NCI-H187 (cell line): Measurements from ENCODE around the gene RPL11.
"Not testable (repeated sequence)": the region's sequence is repeated elsewhere in the genome, so short reads cannot be mapped to it uniquely, and the experiment has no call there.

Experiments
- DNase-seq, 2 experiments: peaks; one replicate each; lab custom pipeline; 2025; lab: John Stamatoyannopoulos, UW

Gene RPL11

GRCh38 chr1:23685197-23685596 is 6.4 kb upstream of the RPL11 start:
- DNase-seq, result not testable (repeated sequence)

- DNase-seq, result not testable (repeated sequence)
These were observed 3.9 kb upstream of the RPL11 start for GRCh38 chr1:23687680-23688079.

GRCh38 chr1:23688281-23688680 is 3.3 kb upstream of the RPL11 start:
- not testable (repeated sequence) for DNase-seq

GRCh38 chr1:23692308-23692871 is 784 bp downstream of the RPL11 start:
- DNase-seq, result no peak

GRCh38 chr1:23693599-23693998 is 2.0 kb downstream of the RPL11 start:
- DNase-seq, result no peak

GRCh38 chr1:23694371-23694770 is 2.8 kb downstream of the RPL11 start:
- DNase-seq, result no peak

- no peak for DNase-seq
These were observed 4.1 kb downstream of the RPL11 start for GRCh38 chr1:23695667-23696066.

GRCh38 chr1:23696335-23696989 is 4.9 kb downstream of the RPL11 start:
- no peak for DNase-seq

- no peak for DNase-seq
These were observed 6.9 kb downstream of the RPL11 start for GRCh38 chr1:23698466-23698865.

- no peak for DNase-seq
These were observed 7.9 kb downstream of the RPL11 start for GRCh38 chr1:23699280-23700179.

- no peak for DNase-seq
These were observed 9.7 kb downstream of the RPL11 start for GRCh38 chr1:23701310-23701709.

- DNase-seq, result no peak
These were observed 10.4 kb downstream of the RPL11 start for GRCh38 chr1:23701996-23702395.

GRCh38 chr1:23704834-23705495 is 13.4 kb downstream of the RPL11 start:
- no peak for DNase-seq

- DNase-seq, result no peak
These were observed 17.6 kb downstream of the RPL11 start for GRCh38 chr1:23709229-23709628.

GRCh38 chr1:23718482-23718881 is 26.9 kb downstream of the RPL11 start:
- DNase-seq, result no peak

- no peak for DNase-seq
These were observed 27.7 kb downstream of the RPL11 start for GRCh38 chr1:23719162-23719820.

- no peak for DNase-seq
These were observed 28.8 kb downstream of the RPL11 start for GRCh38 chr1:23720256-23720995.

GRCh38 chr1:23722652-23723051 is 31.0 kb downstream of the RPL11 start:
- no peak for DNase-seq

- no peak for DNase-seq
These were observed 35.1 kb downstream of the RPL11 start for GRCh38 chr1:23726686-23727085.

- DNase-seq, result no peak
These were observed 35.8 kb downstream of the RPL11 start for GRCh38 chr1:23727362-23727811.
